Ishikawa (cell line): Measurements from ENCODE around the gene SPIB.
A peak's percentile ranks its signal among the peaks of the same experiment; 100 is the strongest.

Experiments used
- CEBPB ChIP-seq: IDR thresholded peaks from 2 replicates; pipeline ENCODE4 v1.6.1; 2012
- CREB1 ChIP-seq: IDR thresholded peaks from 2 replicates; pipeline ENCODE4 v1.6.1; 2012; ENCODE audit warnings: low read depth
- EGR1 ChIP-seq: IDR thresholded peaks from 2 replicates; pipeline ENCODE4 v1.6.1; 2012
- EP300 ChIP-seq: IDR thresholded peaks from 2 replicates; pipeline ENCODE4 v1.6.1; 2012; ENCODE audit warnings: borderline replicate concordance
- FOXM1 ChIP-seq: IDR thresholded peaks from 2 replicates; pipeline ENCODE4 v1.6.1; 2012; ENCODE audit warnings: low read depth, borderline replicate concordance
- NFIC ChIP-seq: IDR thresholded peaks from 2 replicates; pipeline ENCODE4 v1.6.1; 2012
- RAD21 ChIP-seq: IDR thresholded peaks from 2 replicates; pipeline ENCODE4 v1.6.1; 2012; ENCODE audit warnings: low read depth
- TAF1 ChIP-seq: IDR thresholded peaks from 2 replicates; pipeline ENCODE4 v1.6.1; 2012; ENCODE audit warnings: low read depth, mild to moderate bottlenecking
- TCF12 ChIP-seq: IDR thresholded peaks from 2 replicates; pipeline ENCODE4 v1.6.1; 2012; ENCODE audit warnings: low read depth
- TEAD4 ChIP-seq: IDR thresholded peaks from 2 replicates; pipeline ENCODE4 v1.6.1; 2012
- YY1 ChIP-seq: IDR thresholded peaks from 2 replicates; pipeline ENCODE4 v1.6.1; 2012; ENCODE audit warnings: low read depth
- ZBTB7A ChIP-seq: IDR thresholded peaks from 2 replicates; pipeline ENCODE4 v1.6.1; 2012; ENCODE audit warnings: low read depth
- TF ChIP-seq, protein P1 (sequence below): IDR thresholded peaks from 2 replicates; pipeline ENCODE4 v1.6.1; 2012; ENCODE audit warnings: low read depth, mild to moderate bottlenecking
- TF ChIP-seq, protein P2 (sequence below): IDR thresholded peaks from 2 replicates; pipeline ENCODE4 v1.6.1; 2012
- TF ChIP-seq, protein P3 (sequence below): IDR thresholded peaks from 2 replicates; pipeline ENCODE4 v1.6.1; 2012

The SPIB gene

DNA sequence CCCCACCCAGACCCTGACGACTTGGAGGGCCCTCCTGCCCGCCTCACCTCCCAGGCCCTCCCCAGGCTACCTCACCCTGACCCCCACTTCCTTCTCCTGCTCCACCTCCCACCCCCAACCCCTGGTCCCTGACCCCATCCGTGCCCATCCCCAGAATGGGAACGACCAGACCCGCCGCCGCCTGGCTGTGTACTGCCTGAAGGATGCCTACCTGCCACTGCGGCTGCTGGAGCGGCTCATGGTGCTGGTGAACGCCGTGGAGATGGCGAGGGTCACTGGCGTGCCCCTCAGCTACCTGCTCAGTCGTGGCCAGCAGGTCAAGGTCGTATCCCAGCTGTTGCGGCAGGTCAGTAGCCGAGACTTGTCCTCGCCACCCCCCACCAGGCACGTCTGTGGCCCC, 11.9 kb upstream of the SPIB start:
- TF ChIP-seq ZBTB7A: no peak
- TF ChIP-seq CREB1: no peak
- no peak for TF ChIP-seq CEBPB
- TF ChIP-seq, protein P1, sequence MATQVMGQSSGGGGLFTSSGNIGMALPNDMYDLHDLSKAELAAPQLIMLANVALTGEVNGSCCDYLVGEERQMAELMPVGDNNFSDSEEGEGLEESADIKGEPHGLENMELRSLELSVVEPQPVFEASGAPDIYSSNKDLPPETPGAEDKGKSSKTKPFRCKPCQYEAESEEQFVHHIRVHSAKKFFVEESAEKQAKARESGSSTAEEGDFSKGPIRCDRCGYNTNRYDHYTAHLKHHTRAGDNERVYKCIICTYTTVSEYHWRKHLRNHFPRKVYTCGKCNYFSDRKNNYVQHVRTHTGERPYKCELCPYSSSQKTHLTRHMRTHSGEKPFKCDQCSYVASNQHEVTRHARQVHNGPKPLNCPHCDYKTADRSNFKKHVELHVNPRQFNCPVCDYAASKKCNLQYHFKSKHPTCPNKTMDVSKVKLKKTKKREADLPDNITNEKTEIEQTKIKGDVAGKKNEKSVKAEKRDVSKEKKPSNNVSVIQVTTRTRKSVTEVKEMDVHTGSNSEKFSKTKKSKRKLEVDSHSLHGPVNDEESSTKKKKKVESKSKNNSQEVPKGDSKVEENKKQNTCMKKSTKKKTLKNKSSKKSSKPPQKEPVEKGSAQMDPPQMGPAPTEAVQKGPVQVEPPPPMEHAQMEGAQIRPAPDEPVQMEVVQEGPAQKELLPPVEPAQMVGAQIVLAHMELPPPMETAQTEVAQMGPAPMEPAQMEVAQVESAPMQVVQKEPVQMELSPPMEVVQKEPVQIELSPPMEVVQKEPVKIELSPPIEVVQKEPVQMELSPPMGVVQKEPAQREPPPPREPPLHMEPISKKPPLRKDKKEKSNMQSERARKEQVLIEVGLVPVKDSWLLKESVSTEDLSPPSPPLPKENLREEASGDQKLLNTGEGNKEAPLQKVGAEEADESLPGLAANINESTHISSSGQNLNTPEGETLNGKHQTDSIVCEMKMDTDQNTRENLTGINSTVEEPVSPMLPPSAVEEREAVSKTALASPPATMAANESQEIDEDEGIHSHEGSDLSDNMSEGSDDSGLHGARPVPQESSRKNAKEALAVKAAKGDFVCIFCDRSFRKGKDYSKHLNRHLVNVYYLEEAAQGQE: no peak
- no peak for TF ChIP-seq YY1
- TF ChIP-seq NFIC: no peak
- TF ChIP-seq RAD21: no peak
- TF ChIP-seq, protein P2, sequence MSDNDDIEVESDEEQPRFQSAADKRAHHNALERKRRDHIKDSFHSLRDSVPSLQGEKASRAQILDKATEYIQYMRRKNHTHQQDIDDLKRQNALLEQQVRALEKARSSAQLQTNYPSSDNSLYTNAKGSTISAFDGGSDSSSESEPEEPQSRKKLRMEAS: no peak
- TF ChIP-seq, protein P3, sequence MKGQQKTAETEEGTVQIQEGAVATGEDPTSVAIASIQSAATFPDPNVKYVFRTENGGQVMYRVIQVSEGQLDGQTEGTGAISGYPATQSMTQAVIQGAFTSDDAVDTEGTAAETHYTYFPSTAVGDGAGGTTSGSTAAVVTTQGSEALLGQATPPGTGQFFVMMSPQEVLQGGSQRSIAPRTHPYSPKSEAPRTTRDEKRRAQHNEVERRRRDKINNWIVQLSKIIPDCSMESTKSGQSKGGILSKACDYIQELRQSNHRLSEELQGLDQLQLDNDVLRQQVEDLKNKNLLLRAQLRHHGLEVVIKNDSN: no peak
- no peak for TF ChIP-seq FOXM1
- no peak for TF ChIP-seq TEAD4

DNA sequence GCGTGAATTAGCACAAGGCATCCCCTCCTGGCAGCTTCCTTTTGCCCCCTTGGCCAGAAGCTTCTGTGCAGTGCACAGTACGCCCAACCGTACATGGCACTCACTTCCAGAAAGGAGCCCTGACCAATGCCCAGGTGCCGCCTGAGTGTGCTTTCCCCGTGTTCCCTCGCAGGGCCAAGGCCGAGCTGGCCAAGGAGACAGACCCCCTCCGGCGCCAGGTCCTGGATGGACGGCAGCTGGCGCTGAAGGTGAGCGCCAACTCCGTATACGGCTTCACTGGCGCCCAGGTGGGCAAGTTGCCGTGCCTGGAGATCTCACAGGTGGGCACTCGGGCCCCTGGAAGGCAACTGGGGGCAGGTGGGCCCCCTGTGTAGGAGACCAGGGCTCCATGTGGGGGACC, 9.4 kb upstream of the SPIB start:
- TF ChIP-seq RAD21: no peak

DNA sequence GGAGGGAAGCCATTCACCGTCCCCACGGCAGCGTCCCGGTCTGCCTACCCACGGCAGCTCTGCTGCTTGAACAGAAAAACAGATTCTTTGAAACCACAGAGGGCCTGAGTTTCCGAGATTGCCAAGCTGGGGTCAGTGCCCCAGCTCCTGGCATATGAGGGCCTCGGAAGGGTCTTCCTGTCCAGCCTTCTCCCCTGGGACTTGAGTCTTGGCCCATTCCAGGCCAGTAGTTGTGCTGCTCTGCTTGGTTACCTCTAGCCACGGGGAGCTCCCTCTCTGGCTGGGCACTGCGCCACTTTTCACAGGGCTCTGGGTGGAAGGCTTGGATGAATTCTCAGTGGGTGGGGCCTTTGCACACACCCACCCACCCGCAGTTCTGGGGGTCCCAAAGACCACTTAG, 8.6 kb upstream of the SPIB start:
- TF ChIP-seq, protein P2: no peak
- TF ChIP-seq CREB1 (no peak), FOXM1 (no peak), RAD21 (no peak), ZBTB7A (no peak), EP300 (no peak), EGR1 (no peak), YY1 (no peak), TAF1 (no peak), TCF12 (no peak), CEBPB (no peak), TEAD4 (no peak)

DNA sequence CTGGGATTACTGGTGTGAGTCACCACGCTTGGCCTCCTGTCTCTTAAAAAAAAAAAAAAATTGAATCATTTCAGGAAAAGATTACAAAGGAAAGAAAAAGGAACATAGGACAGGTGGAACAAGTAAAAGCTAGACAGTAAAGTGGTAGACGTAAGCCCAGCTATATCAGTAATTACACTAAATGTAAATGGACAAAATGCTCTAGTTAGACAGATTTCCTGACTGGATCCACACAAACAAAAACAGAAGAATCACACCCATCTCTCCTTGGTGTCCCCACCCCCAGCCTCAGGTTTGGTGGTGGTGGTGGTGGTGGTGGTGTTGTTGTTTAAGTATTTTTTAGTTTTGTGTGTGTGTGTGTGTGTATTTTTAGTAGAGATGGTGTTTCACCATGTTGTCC, 6.3 kb upstream of the SPIB start:
- TF ChIP-seq CEBPB (no peak), ZBTB7A (no peak), EGR1 (no peak), TAF1 (no peak), TCF12 (no peak), NFIC (no peak), EP300 (no peak), CREB1 (no peak), RAD21 (no peak), TEAD4 (no peak), FOXM1 (no peak)
- TF ChIP-seq, protein P2: no peak
- TF ChIP-seq, protein P3: no peak

DNA sequence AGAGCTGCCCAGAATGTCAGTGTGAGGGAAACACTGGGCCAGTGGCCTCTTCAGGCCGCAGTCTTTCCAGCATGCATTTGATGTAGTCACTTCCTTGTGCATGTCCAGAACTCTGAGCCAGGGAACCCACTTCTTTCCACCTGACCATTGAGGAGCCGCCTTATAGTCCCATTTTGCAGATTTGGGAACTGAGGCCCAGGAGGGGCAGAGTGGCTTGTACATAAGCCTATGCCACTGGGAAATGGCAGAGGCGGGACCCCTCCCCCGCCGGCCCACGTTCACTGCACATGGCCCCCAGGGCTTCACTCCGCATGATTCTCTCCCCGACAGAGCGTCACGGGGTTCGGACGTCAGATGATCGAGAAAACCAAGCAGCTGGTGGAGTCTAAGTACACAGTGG, 5.6 kb upstream of the SPIB start:
- no peak for TF ChIP-seq TAF1
- no peak for TF ChIP-seq YY1
- TF ChIP-seq FOXM1: no peak
- TF ChIP-seq CEBPB: no peak
- no peak for TF ChIP-seq EP300
- TF ChIP-seq, protein P3: no peak
- TF ChIP-seq TEAD4: no peak
- TF ChIP-seq RAD21: no peak
- TF ChIP-seq EGR1: no peak
- TF ChIP-seq NFIC: no peak

DNA sequence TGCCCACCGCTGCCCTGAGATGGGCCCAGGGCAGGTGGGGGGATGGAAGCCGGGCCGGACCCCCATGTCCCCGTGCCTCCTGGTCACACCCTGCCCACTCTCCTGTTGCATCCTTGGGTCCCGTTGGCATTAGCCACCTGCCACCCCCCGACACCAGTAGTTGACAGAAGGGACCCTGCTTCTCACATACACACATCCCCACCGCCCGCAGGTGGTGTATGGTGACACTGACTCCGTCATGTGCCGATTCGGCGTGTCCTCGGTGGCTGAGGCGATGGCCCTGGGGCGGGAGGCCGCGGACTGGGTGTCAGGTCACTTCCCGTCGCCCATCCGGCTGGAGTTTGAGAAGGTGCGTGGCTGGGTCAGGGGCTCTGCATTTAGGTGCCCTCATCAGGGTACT, 5.2 kb upstream of the SPIB start:
- TF ChIP-seq TCF12: no peak

DNA sequence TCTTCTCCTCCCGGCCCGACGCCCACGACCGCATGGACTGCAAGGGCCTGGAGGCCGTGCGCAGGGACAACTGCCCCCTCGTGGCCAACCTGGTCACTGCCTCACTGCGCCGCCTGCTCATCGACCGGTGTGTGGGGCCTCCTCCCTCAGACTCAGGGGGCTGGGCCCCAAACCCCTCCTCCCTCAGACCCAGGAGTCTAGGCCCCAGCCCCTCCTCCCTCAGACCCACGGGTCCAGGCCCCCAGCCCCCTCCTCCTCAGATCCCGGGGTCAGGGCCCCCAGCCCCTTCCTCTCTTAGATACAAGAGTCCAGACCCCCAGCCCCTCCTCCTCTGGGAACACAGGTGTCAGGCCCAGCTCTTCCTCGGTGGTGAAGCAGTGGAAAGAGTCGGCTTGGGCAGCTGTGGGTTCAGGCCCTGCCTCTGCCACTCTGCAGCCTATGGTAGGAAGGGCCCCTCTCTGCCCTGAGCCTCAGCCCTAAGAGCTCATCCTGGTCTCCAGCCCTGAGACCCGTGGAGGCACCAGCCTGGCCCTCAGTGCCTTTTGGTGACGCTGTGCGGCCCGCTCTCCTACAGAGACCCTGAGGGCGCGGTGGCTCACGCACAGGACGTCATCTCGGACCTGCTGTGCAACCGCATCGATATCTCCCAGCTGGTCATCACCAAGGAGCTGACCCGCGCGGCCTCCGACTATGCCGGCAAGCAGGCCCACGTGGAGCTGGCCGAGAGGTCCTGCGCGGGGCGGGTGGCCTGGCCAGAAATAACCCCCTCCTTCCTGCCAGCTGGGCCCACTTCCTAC, 3.7 kb upstream of the SPIB start:
- TF ChIP-seq RAD21 (peak; percentile 30; the same call in 1 of the 2 replicates), ZBTB7A (peak; percentile 85), FOXM1 (no peak)

DNA sequence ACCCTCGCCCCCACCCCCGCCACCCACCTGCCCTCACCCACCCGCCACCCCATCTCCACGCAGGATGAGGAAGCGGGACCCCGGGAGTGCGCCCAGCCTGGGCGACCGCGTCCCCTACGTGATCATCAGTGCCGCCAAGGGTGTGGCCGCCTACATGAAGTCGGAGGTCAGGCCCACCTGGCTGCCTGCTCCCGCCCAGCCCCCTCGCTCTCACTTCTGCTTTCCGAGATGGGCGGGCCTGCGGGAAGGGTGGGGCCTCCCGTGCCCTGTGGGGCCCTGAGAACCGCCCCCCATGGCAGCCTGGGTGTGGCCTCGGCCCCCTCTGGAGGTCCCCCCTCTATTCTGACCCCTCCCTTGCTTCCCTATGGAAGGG, 3.1 kb upstream of the SPIB start:
- TF ChIP-seq TEAD4: no peak
- TF ChIP-seq CREB1: no peak
- TF ChIP-seq NFIC: no peak
- no peak for TF ChIP-seq ZBTB7A
- TF ChIP-seq, protein P3: no peak
- TF ChIP-seq EGR1: no peak
- TF ChIP-seq FOXM1: no peak
- no peak for TF ChIP-seq TCF12
- TF ChIP-seq EP300: no peak
- no peak for TF ChIP-seq TAF1
- no peak for TF ChIP-seq YY1
- no peak for TF ChIP-seq CEBPB
- TF ChIP-seq, protein P2: no peak
- no peak for TF ChIP-seq RAD21
- TF ChIP-seq, protein P1: no peak
